ENCODE results near the gene CAMTA2. TPM values are rescaled to one million over a fixed set of nuclear protein-coding genes. Genes with fewer than 3 reads are reported as not detected.
A peak's percentile ranks its signal among the peaks of the same experiment; 100 is the strongest.

CAMTA2 gene
- total and polyA plus RNA-seq, 2 donors, result 2.8 to 51.5 TPM

- Histone ChIP-seq H3K4me3 (ENCODE audit: low read length in 2 of 2) (peak overlapping the region in 1 of 2 donors; percentile 3), H3K36me3 (ENCODE audit: control insufficient read depth in 2 of 2, insufficient read depth in 2 of 2, low read length in 1 of 2) (peaks cover 5 to 10% of the 10 kb centered on the region in 2 donors), H3K4me1 (ENCODE audit: control insufficient read depth in 2 of 2, insufficient read depth in 2 of 2, low read length in 2 of 2) (peaks cover 13 to 32% of the 10 kb centered on the region in 2 donors), H3K27ac (ENCODE audit: low read depth in 1 of 2, low read length in 1 of 2) (no peak overlapping the region), H3K27me3 (ENCODE audit: control insufficient read depth in 2 of 2, insufficient read depth in 1 of 2, low read length in 1 of 2) (peaks cover 0 to 5% of the 10 kb centered on the region in 2 donors), H3K9me3 (ENCODE audit: control insufficient read depth in 2 of 2, insufficient read depth in 1 of 2, low read length in 1 of 2) (peaks cover 0 to 5% of the 10 kb centered on the region in 2 donors)
- 88% methylated on average over 3 of the region's 3 CpGs for WGBS
- DNase-seq (ENCODE audit: low read depth in 6 of 9, low spot score in 9 of 9), result no peak
Measured at GRCh38 chr17:4951486-4951885, 36.0 kb downstream of the CAMTA2 start.

- peak within 1 kb of the TSS; percentile 66 to 100 for H3K27ac ChIP-seq (ENCODE audit: low read depth in 1 of 2, low read length in 1 of 2)
- peaks cover 16 to 39% of the 10 kb centered on the region in 2 donors for H3K4me1 ChIP-seq (ENCODE audit: control insufficient read depth in 2 of 2, insufficient read depth in 2 of 2, low read length in 2 of 2)
- WGBS, result 69% methylated on average over 7 of the region's 7 CpGs
- peaks cover 0 to 5% of the 10 kb centered on the region in 2 donors for H3K27me3 ChIP-seq (ENCODE audit: control insufficient read depth in 2 of 2, insufficient read depth in 1 of 2, low read length in 1 of 2)
- peak within 1 kb of the TSS; percentile 36 to 100 for H3K4me3 ChIP-seq (ENCODE audit: low read length in 2 of 2)
- no peak for DNase-seq (ENCODE audit: low read depth in 6 of 9, low spot score in 9 of 9)
- peaks cover 0 to 5% of the 10 kb centered on the region in 2 donors for H3K9me3 ChIP-seq (ENCODE audit: control insufficient read depth in 2 of 2, insufficient read depth in 1 of 2, low read length in 1 of 2)
- peaks cover 8 to 17% of the 10 kb centered on the region in 2 donors for H3K36me3 ChIP-seq (ENCODE audit: control insufficient read depth in 2 of 2, insufficient read depth in 2 of 2, low read length in 1 of 2)
Measured at GRCh38 chr17:4950746-4951204, 36.7 kb downstream of the CAMTA2 start, which contains the start of gene ENO3. Gene ENO3 (plus strand): TSS chr17:4951119. CDS start chr17:4951830, 711 bp downstream.

- WGBS, result 12% methylated on average over 52 of the region's 52 CpGs
- H3K4me1 ChIP-seq (ENCODE audit: control insufficient read depth in 2 of 2, insufficient read depth in 2 of 2, low read length in 2 of 2), result peaks cover 21 to 45% of the 10 kb centered on the region in 2 donors
Measured at GRCh38 chr17:4950075-4950745, 37.3 kb downstream of the CAMTA2 start.

GRCh38 chr17:4949321-4950074, 38.0 kb downstream of the CAMTA2 start:
- peaks cover 0 to 5% of the 10 kb centered on the region in 2 donors for H3K9me3 ChIP-seq (ENCODE audit: control insufficient read depth in 2 of 2, insufficient read depth in 1 of 2, low read length in 1 of 2)
- DNase-seq (ENCODE audit: low read depth in 6 of 9, low spot score in 9 of 9), result peak in 6 of 9 donors; percentile 61 to 89 (median 68)
- H3K27me3 ChIP-seq (ENCODE audit: control insufficient read depth in 2 of 2, insufficient read depth in 1 of 2, low read length in 1 of 2), result peaks cover 0 to 5% of the 10 kb centered on the region in 2 donors
- H3K27ac ChIP-seq (ENCODE audit: low read depth in 1 of 2, low read length in 1 of 2), result peak overlapping the region; percentile 99 to 100
- peaks cover 29 to 52% of the 10 kb centered on the region in 2 donors for H3K4me1 ChIP-seq (ENCODE audit: control insufficient read depth in 2 of 2, insufficient read depth in 2 of 2, low read length in 2 of 2)
- peaks cover 19 to 30% of the 10 kb centered on the region in 2 donors for H3K36me3 ChIP-seq (ENCODE audit: control insufficient read depth in 2 of 2, insufficient read depth in 2 of 2, low read length in 1 of 2)
- peak overlapping the region; percentile 100 for H3K4me3 ChIP-seq (ENCODE audit: low read length in 2 of 2)
- 1% methylated on average over 75 of the region's 75 CpGs for WGBS

More at GRCh38 chr17:4950075-4950745, 37.3 kb downstream of the CAMTA2 start:
- Histone ChIP-seq H3K27me3 (ENCODE audit: control insufficient read depth in 2 of 2, insufficient read depth in 1 of 2, low read length in 1 of 2) (peaks cover 0 to 5% of the 10 kb centered on the region in 2 donors), H3K36me3 (ENCODE audit: control insufficient read depth in 2 of 2, insufficient read depth in 2 of 2, low read length in 1 of 2) (peaks cover 14 to 23% of the 10 kb centered on the region in 2 donors), H3K4me3 (ENCODE audit: low read length in 2 of 2) (peak overlapping the region; percentile 36 to 100), H3K27ac (ENCODE audit: low read depth in 1 of 2, low read length in 1 of 2) (peak overlapping the region; percentile 66 to 100), H3K9me3 (ENCODE audit: control insufficient read depth in 2 of 2, insufficient read depth in 1 of 2, low read length in 1 of 2) (peaks cover 0 to 5% of the 10 kb centered on the region in 2 donors)
- peak in 2 of 9 donors; percentile 30 to 57 for DNase-seq (ENCODE audit: low read depth in 6 of 9, low spot score in 9 of 9)

- Histone ChIP-seq H3K27me3 (ENCODE audit: control insufficient read depth in 2 of 2, insufficient read depth in 1 of 2, low read length in 1 of 2) (peaks cover 0 to 5% of the 10 kb centered on the region in 2 donors), H3K27ac (ENCODE audit: low read depth in 1 of 2, low read length in 1 of 2) (peak overlapping the region; percentile 99 to 100), H3K4me1 (ENCODE audit: control insufficient read depth in 2 of 2, insufficient read depth in 2 of 2, low read length in 2 of 2) (peaks cover 32 to 58% of the 10 kb centered on the region in 2 donors), H3K9me3 (ENCODE audit: control insufficient read depth in 2 of 2, insufficient read depth in 1 of 2, low read length in 1 of 2) (peaks cover 0 to 5% of the 10 kb centered on the region in 2 donors), H3K4me3 (ENCODE audit: low read length in 2 of 2) (peak overlapping the region; percentile 100), H3K36me3 (ENCODE audit: control insufficient read depth in 2 of 2, insufficient read depth in 2 of 2, low read length in 1 of 2) (peaks cover 19 to 35% of the 10 kb centered on the region in 2 donors)
- DNase-seq (ENCODE audit: low read depth in 6 of 9, low spot score in 9 of 9), result peak in 6 of 9 donors; percentile 57 to 84 (median 68)
- under 1% methylated on average over 40 of the region's 40 CpGs for WGBS
Measured at GRCh38 chr17:4948931-4949320, 38.5 kb downstream of the CAMTA2 start.

GRCh38 chr17:4948166-4948930, 39.1 kb downstream of the CAMTA2 start, which contains the start of gene PFN1:
Gene PFN1 (minus strand): TSS chr17:4948530. CDS start chr17:4948394, 136 bp downstream.
- H3K4me1 ChIP-seq (ENCODE audit: control insufficient read depth in 2 of 2, insufficient read depth in 2 of 2, low read length in 2 of 2), result peaks cover 38 to 61% of the 10 kb centered on the region in 2 donors
- peaks cover 24 to 41% of the 10 kb centered on the region in 2 donors for H3K36me3 ChIP-seq (ENCODE audit: control insufficient read depth in 2 of 2, insufficient read depth in 2 of 2, low read length in 1 of 2)
- peak in 8 of 9 donors; percentile 79 to 96 (median 89) for DNase-seq (ENCODE audit: low read depth in 6 of 9, low spot score in 9 of 9)
- H3K9me3 ChIP-seq (ENCODE audit: control insufficient read depth in 2 of 2, insufficient read depth in 1 of 2, low read length in 1 of 2), result peaks cover 0 to 5% of the 10 kb centered on the region in 2 donors
- WGBS, result under 1% methylated on average over 59 of the region's 59 CpGs
- H3K27ac ChIP-seq (ENCODE audit: low read depth in 1 of 2, low read length in 1 of 2), result peak within 1 kb of the TSS; percentile 99 to 100
- H3K4me3 ChIP-seq (ENCODE audit: low read length in 2 of 2), result peak within 1 kb of the TSS; percentile 100
- peaks cover 0 to 5% of the 10 kb centered on the region in 2 donors for H3K27me3 ChIP-seq (ENCODE audit: control insufficient read depth in 2 of 2, insufficient read depth in 1 of 2, low read length in 1 of 2)

- Histone ChIP-seq H3K27ac (ENCODE audit: low read depth in 1 of 2, low read length in 1 of 2) (peak overlapping the region; percentile 99 to 100), H3K4me3 (ENCODE audit: low read length in 2 of 2) (peak overlapping the region; percentile 100), H3K9me3 (ENCODE audit: control insufficient read depth in 2 of 2, insufficient read depth in 1 of 2, low read length in 1 of 2) (peaks cover 0 to 5% of the 10 kb centered on the region in 2 donors), H3K27me3 (ENCODE audit: control insufficient read depth in 2 of 2, insufficient read depth in 1 of 2, low read length in 1 of 2) (peaks cover 0 to 5% of the 10 kb centered on the region in 2 donors), H3K4me1 (ENCODE audit: control insufficient read depth in 2 of 2, insufficient read depth in 2 of 2, low read length in 2 of 2) (peaks cover 45 to 63% of the 10 kb centered on the region in 2 donors), H3K36me3 (ENCODE audit: control insufficient read depth in 2 of 2, insufficient read depth in 2 of 2, low read length in 1 of 2) (peaks cover 31 to 49% of the 10 kb centered on the region in 2 donors)
- under 1% methylated on average over 56 of the region's 56 CpGs for WGBS
- DNase-seq (ENCODE audit: low read depth in 6 of 9, low spot score in 9 of 9), result peak in 7 of 9 donors; percentile 63 to 87 (median 69)
Measured at GRCh38 chr17:4947411-4948165, 39.9 kb downstream of the CAMTA2 start.

GRCh38 chr17:4947010-4947410, 40.5 kb downstream of the CAMTA2 start:
- under 1% methylated on average over 7 of the region's 7 CpGs for WGBS

More at GRCh38 chr17:4947010-4947410, 40.5 kb downstream of the CAMTA2 start:
- H3K4me3 ChIP-seq (ENCODE audit: low read length in 2 of 2), result peak overlapping the region; percentile 100
- peaks cover 45 to 69% of the 10 kb centered on the region in 2 donors for H3K4me1 ChIP-seq (ENCODE audit: control insufficient read depth in 2 of 2, insufficient read depth in 2 of 2, low read length in 2 of 2)
- H3K9me3 ChIP-seq (ENCODE audit: control insufficient read depth in 2 of 2, insufficient read depth in 1 of 2, low read length in 1 of 2), result peaks cover 0 to 5% of the 10 kb centered on the region in 2 donors
- H3K27ac ChIP-seq (ENCODE audit: low read depth in 1 of 2, low read length in 1 of 2), result peak overlapping the region; percentile 99 to 100
- peaks cover 0 to 5% of the 10 kb centered on the region in 2 donors for H3K27me3 ChIP-seq (ENCODE audit: control insufficient read depth in 2 of 2, insufficient read depth in 1 of 2, low read length in 1 of 2)
- DNase-seq (ENCODE audit: low read depth in 6 of 9, low spot score in 9 of 9), result no peak
- H3K36me3 ChIP-seq (ENCODE audit: control insufficient read depth in 2 of 2, insufficient read depth in 2 of 2, low read length in 1 of 2), result peaks cover 35 to 55% of the 10 kb centered on the region in 2 donors

Data from thymus (tissue), 11 donors.